KMS-11 (cell line): ENCODE results near the gene ZNF57.
"Not testable (repeated sequence)": the region's sequence is repeated elsewhere in the genome, so short reads cannot be mapped to it uniquely, and the experiment has no call there.

ENCODE experiments used
- H2AFZ ChIP-seq: fragments of 200-600 bp; sonication (generic); 2 replicates; pipeline ENCODE4 v1.6.1; 2016; ENCODE audit warnings: antibody characterized with exemption, mixed run types, low read depth
- H3K27ac ChIP-seq: fragments of 200-600 bp; sonication (generic); 2 replicates; pipeline ENCODE4 v1.6.1; 2016; ENCODE audit warnings: mild to moderate bottlenecking, mixed run types
- H3K27me3 ChIP-seq: fragments of 200-600 bp; sonication (generic); 2 replicates; pipeline ENCODE4 v1.6.1; 2017; ENCODE audit warnings: mild to moderate bottlenecking, low read depth, mixed run types, moderate library complexity; ENCODE audit not compliant: insufficient read depth
- H3K36me3 ChIP-seq: fragments of 200-600 bp; sonication (generic); 2 replicates; pipeline ENCODE4 v1.6.1; 2017; ENCODE audit warnings: mild to moderate bottlenecking, mixed run types; ENCODE audit not compliant: insufficient read depth
- H3K4me1 ChIP-seq: fragments of 200-600 bp; sonication (generic); 2 replicates; pipeline ENCODE4 v1.6.1; 2016; ENCODE audit warnings: mild to moderate bottlenecking, low read depth, mixed run types; ENCODE audit not compliant: poor library complexity, severe bottlenecking
- H3K4me2 ChIP-seq: fragments of 200-600 bp; sonication (generic); 2 replicates; pipeline ENCODE4 v1.7.0; 2016; ENCODE audit warnings: mild to moderate bottlenecking, mixed run types
- H3K4me3 ChIP-seq: fragments of 200-600 bp; sonication (generic); IDR thresholded peaks from 2 replicates; pipeline ENCODE4 v1.6.1; 2017; ENCODE audit warnings: low read depth, low read length, mixed read lengths; ENCODE audit not compliant: insufficient read depth
- H3K79me2 ChIP-seq: fragments of 200-600 bp; sonication (generic); 2 replicates; pipeline ENCODE4 v1.6.1; 2016; ENCODE audit warnings: low read depth, mixed run types; ENCODE audit not compliant: insufficient read depth
- H3K9ac ChIP-seq: fragments of 200-600 bp; sonication (generic); 2 replicates; pipeline ENCODE4 v1.6.1; 2016; ENCODE audit warnings: mild to moderate bottlenecking, mixed run types
- H4K20me1 ChIP-seq: fragments of 200-600 bp; sonication (generic); 2 replicates; pipeline ENCODE4 v1.6.1; 2016; ENCODE audit warnings: mild to moderate bottlenecking, mixed run types; ENCODE audit not compliant: insufficient read depth
- CTCF ChIP-seq: fragments of 200-600 bp; sonication (generic); conservative IDR thresholded peaks from 2 replicates; pipeline ENCODE4 v1.6.1; 2017; ENCODE audit warnings: low read depth, mild to moderate bottlenecking, antibody characterized with exemption, low read length, moderate library complexity, mixed read lengths

ZNF57 gene

GRCh38 chr19:2933490-2933910 is 32.8 kb downstream of the ZNF57 start:
- H2AFZ ChIP-seq = no peak overlapping the region
- H3K9ac ChIP-seq = no peak overlapping the region
- no peaks in the 10 kb centered on the region for H3K79me2 ChIP-seq
- peaks cover 4% of the 10 kb centered on the region; the same call in 1 of the 2 replicates for H3K27me3 ChIP-seq
- TF ChIP-seq CTCF = no peak
- H3K4me3 ChIP-seq = no peak overlapping the region
- no peaks in the 10 kb centered on the region for H3K4me1 ChIP-seq
- no peak overlapping the region for H3K4me2 ChIP-seq
- no peaks in the 10 kb centered on the region for H4K20me1 ChIP-seq
- H3K36me3 ChIP-seq = no peaks in the 10 kb centered on the region
- no peak overlapping the region for H3K27ac ChIP-seq

DNA sequence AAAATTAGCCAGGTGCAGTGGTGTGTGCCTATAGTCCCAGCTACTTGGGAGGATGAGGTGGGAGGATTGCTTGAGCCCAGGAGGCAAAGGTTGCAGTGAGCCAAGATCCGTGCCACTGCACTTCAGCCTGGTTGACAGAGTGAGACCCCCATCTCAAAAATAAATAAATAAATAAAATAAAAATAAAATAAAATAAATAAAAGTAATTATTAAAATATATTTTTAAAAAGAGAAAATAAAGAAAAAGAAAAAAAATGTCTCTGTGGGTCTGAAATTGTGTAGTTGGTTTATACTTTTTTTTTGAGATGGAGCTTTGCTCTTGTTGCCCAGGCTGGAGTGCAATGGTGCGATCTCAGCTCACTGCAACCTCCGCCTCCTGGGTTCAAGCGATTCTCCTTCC is 35.1 kb downstream of the ZNF57 start:
- H3K27me3 ChIP-seq, H2AFZ ChIP-seq, H3K79me2 ChIP-seq, H3K4me2 ChIP-seq, H3K9ac ChIP-seq, H3K4me1 ChIP-seq, H3K36me3 ChIP-seq, H3K27ac ChIP-seq, H4K20me1 ChIP-seq, H3K4me3 ChIP-seq: not testable (repeated sequence)

DNA sequence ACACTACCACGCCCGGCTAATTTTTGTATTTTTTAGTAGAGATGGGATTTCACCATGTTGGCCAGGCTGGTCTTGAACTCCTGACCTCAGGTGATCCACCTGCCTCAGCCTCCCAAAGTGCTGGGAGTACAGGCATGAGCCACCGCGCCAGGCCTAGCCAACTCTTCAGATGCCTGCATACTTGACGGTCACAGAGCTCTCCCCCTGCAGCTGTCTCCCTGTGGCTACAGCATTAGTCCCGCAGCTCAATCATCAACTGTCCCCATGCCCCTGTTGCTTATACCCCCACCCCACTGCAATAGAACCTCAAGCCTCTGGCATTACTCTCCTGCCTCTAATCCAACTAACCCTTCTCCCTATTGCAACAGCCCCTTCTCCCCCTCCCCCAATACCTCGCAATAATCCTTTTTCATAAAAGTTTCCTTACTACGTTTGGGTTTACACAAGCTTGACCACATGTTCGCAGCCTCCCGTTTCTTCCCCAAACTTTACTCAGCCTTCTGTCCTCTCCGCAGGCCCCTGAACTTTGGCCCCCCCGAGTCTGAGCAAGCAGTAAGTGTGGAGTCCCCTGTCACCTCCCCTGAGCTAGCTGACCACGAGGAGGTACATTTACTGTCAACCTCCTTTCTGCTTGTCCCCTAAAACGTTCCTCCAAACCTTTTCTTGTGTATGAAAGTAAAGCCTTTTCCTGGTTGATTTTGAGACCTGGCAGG is 42.4 kb downstream of the ZNF57 start:
- Histone ChIP-seq H3K27ac (no peak overlapping the region), H3K9ac (no peak overlapping the region), H3K4me2 (no peak overlapping the region), H3K79me2 (no peaks in the 10 kb centered on the region), H3K27me3 (peaks cover 13% of the 10 kb centered on the region; the same call in 1 of the 2 replicates), H2AFZ (no peak overlapping the region), H3K36me3 (no peaks in the 10 kb centered on the region), H3K4me1 (no peaks in the 10 kb centered on the region), H4K20me1 (no peaks in the 10 kb centered on the region), H3K4me3 (no peak overlapping the region)
- no peak for TF ChIP-seq CTCF

DNA sequence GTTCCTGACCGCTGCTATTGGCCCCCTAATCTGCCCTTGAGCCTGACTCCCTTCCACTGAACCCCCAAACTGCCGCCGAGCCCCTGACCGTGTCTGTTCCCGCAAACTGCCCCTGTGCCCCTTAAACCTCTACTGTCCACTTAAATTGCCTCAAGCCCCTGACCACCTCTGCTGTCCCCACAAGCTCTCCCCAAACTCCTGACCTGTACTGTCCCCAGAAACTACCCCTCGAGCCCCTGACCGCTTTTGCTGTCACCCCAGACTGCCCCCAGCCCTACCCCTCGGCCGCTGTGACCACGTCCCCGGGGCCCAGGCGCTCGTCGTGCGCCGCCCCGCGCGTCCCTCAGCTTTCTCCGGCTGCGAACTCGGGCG is 43.7 kb downstream of the ZNF57 start:
- H3K4me1 ChIP-seq = no peaks in the 10 kb centered on the region
- H3K79me2 ChIP-seq = no peaks in the 10 kb centered on the region
- no peak overlapping the region for H3K4me3 ChIP-seq
- no peak overlapping the region for H2AFZ ChIP-seq
- H4K20me1 ChIP-seq = no peaks in the 10 kb centered on the region
- H3K9ac ChIP-seq = no peak overlapping the region
- H3K4me2 ChIP-seq = no peak overlapping the region
- H3K27ac ChIP-seq = no peak overlapping the region
- peaks cover 9% of the 10 kb centered on the region; the same call in 1 of the 2 replicates for H3K27me3 ChIP-seq
- H3K36me3 ChIP-seq = no peaks in the 10 kb centered on the region
- no peak for TF ChIP-seq CTCF

- Histone ChIP-seq H3K27me3 (peaks cover 9% of the 10 kb centered on the region; the same call in 1 of the 2 replicates), H3K79me2 (no peaks in the 10 kb centered on the region), H3K36me3 (no peaks in the 10 kb centered on the region), H2AFZ (no peak within 1 kb of the TSS), H3K27ac (no peak within 1 kb of the TSS), H3K4me2 (no peak within 1 kb of the TSS), H3K4me3 (no peak within 1 kb of the TSS), H4K20me1 (no peaks in the 10 kb centered on the region), H3K4me1 (no peaks in the 10 kb centered on the region), H3K9ac (no peak within 1 kb of the TSS)
- TF ChIP-seq CTCF = no peak
These were observed 44.2 kb downstream of the ZNF57 start, which contains the start of gene ZNF77 for GRCh38 chr19:2944775-2945574. Gene ZNF77 (minus strand): TSS chr19:2944971. CDS start chr19:2944840, 131 bp downstream.
